Calu3 (cell line): Measurements from ENCODE around the gene COX4I2. TPM values are rescaled to one million over a fixed set of nuclear protein-coding genes. Genes with fewer than 3 reads are reported as not detected.
"Not testable (repeated sequence)": the region's sequence is repeated elsewhere in the genome, so short reads cannot be mapped to it uniquely, and the experiment has no call there.

Source experiments
- BruUV-seq: library from RNA; stranded (reverse); fragments of 400-500 nt; replicated peaks from 2 replicates; lab custom pipeline; 2021; lab: Mats Ljungman, UMichigan
- CTCF ChIA-PET: fragments of 300-600 bp; sonication (Branson Sonifier 250); formaldehyde crosslinking; loops from one replicate; lab custom pipeline; 2022; ENCODE audit warnings: antibody characterized with exemption; lab: Charles Lee
- DNase-seq: peaks from one replicate; pipeline ENCODE4 v3.0.0; 2022
- H3K27ac Mint-ChIP-seq: one replicate; pipeline ENCODE4 v1.8.0; 2022; ENCODE audit warnings: mixed read lengths; ENCODE audit not compliant: unreplicated experiment
- H3K27me3 Mint-ChIP-seq: one replicate; pipeline ENCODE4 v1.8.0; 2022; ENCODE audit warnings: mixed read lengths; ENCODE audit not compliant: unreplicated experiment
- H3K36me3 Mint-ChIP-seq: one replicate; pipeline ENCODE4 v1.8.0; 2022; ENCODE audit warnings: mild to moderate bottlenecking, moderate library complexity, mixed read lengths; ENCODE audit not compliant: insufficient read depth, unreplicated experiment
- H3K4me1 Mint-ChIP-seq: one replicate; pipeline ENCODE4 v1.8.0; 2022; ENCODE audit warnings: mild to moderate bottlenecking, low read depth, mixed read lengths; ENCODE audit not compliant: unreplicated experiment
- H3K4me3 Mint-ChIP-seq: one replicate; pipeline ENCODE4 v1.8.0; 2022; ENCODE audit warnings: mild to moderate bottlenecking, low read depth, moderate library complexity, mixed read lengths; ENCODE audit not compliant: unreplicated experiment
- H3K9me3 Mint-ChIP-seq: one replicate; pipeline ENCODE4 v1.8.0; 2022; ENCODE audit warnings: low read depth, mixed read lengths; ENCODE audit not compliant: unreplicated experiment
- CTCF ChIP-seq: fragments of 200-600 bp; IDR thresholded peaks from one replicate; pipeline ENCODE4 v1.8.0; 2022; ENCODE audit warnings: antibody characterized with exemption; ENCODE audit not compliant: unreplicated experiment
- intact Hi-C: fragments of 100-400 bp; cut with micrococcal nuclease; formaldehyde crosslinking; loops from one replicate; pipeline ENCODE4 v1.10.0; 2022; ENCODE audit not compliant: unreplicated experiment
- total RNA-seq: library from RNA; stranded (reverse); gene quantifications from 2 replicates; pipeline ENCODE4 v1.2.3, GENCODE V29; 2022

Gene COX4I2
- total RNA-seq, 1 experiment from 2014 or later, result not detected

GRCh38 chr20:31608251-31608945, 29.3 kb upstream of the COX4I2 start:
- Mint-ChIP-seq H3K27me3 (peaks cover 11% of the 10 kb centered on the region), H3K27ac (peak overlapping the region; percentile 96), H3K9me3 (no peaks in the 10 kb centered on the region), H3K36me3 (peaks cover 92% of the 10 kb centered on the region), H3K4me3 (peak overlapping the region; percentile 98), H3K4me1 (peaks cover 40% of the 10 kb centered on the region)
- peak; percentile 99 for DNase-seq
- no TSS peak for BruUV-seq
- intact Hi-C loops, result loop anchor here (1.0 kb wide), 1 partner anchor 15 kb away; no protein-coding TSS in a partner anchor
- TF ChIP-seq CTCF, result no peak
- CTCF ChIA-PET, result interaction anchor here (0.6 to 7.9 kb wide), 5 partner anchors 12 to 150 kb away, joined by 3 to 1048 read pairs (median 7); no protein-coding TSS in a partner anchor

- Mint-ChIP-seq H3K27ac (peak overlapping the region; percentile 91), H3K36me3 (peaks cover 53% of the 10 kb centered on the region), H3K4me1 (peaks cover 36% of the 10 kb centered on the region), H3K4me3 (peak overlapping the region; percentile 62)
- H3K9me3 Mint-ChIP-seq, BruUV-seq, DNase-seq, H3K27me3 Mint-ChIP-seq: not testable (repeated sequence)
- intact Hi-C loops, result loop anchor here (1.0 to 5.0 kb wide), 2 partner anchors 52 to 150 kb away; no protein-coding TSS in a partner anchor
- CTCF ChIA-PET, result interaction anchor here (0.7 to 7.9 kb wide), 18 partner anchors 8 to 127 kb away, joined by 3 to 1048 read pairs (median 8); partner anchors contain the start of genes BCL2L1, ID1 and TPX2
These were observed 25.5 kb upstream of the COX4I2 start for GRCh38 chr20:31612271-31612640.

- Mint-ChIP-seq H3K9me3 (no peaks in the 10 kb centered on the region), H3K27me3 (no peaks in the 10 kb centered on the region), H3K36me3 (peaks cover 25% of the 10 kb centered on the region), H3K4me1 (peaks cover 24% of the 10 kb centered on the region), H3K27ac (no peak overlapping the region), H3K4me3 (no peak overlapping the region)
- CTCF ChIA-PET, result no interaction called here
- no TSS peak for BruUV-seq
- TF ChIP-seq CTCF, result no peak
- intact Hi-C loops, result no loop called here
- DNase-seq, result no peak
These were observed 22.3 kb upstream of the COX4I2 start for GRCh38 chr20:31615416-31615815.

GRCh38 chr20:31617432-31618104, 20.1 kb upstream of the COX4I2 start:
- CTCF ChIA-PET, result interaction anchor here (0.6 to 1.5 kb wide), 2 partner anchors 57 to 278 kb away, joined by 3 read pairs; no protein-coding TSS in a partner anchor
- Mint-ChIP-seq H3K4me3 (no peak overlapping the region), H3K9me3 (no peaks in the 10 kb centered on the region), H3K27me3 (no peaks in the 10 kb centered on the region), H3K4me1 (peaks cover 12% of the 10 kb centered on the region), H3K27ac (no peak overlapping the region), H3K36me3 (peaks cover 7% of the 10 kb centered on the region)
- no peak for TF ChIP-seq CTCF
- no peak for DNase-seq
- intact Hi-C loops, result no loop called here
- BruUV-seq, result no TSS peak
